GM20431 (cell line): ENCODE data around the gene RBM6.
"Not testable (repeated sequence)": the region's sequence is repeated elsewhere in the genome, so short reads cannot be mapped to it uniquely, and the experiment has no call there.

Experiments used
- in situ Hi-C: fragments of 300-500 bp; cut with MseI, MboI; formaldehyde crosslinking; loops from one replicate; pipeline ENCODE4 v1.15.0; 2020; ENCODE audit warnings: low sequenced_read_pairs; ENCODE audit not compliant: unreplicated experiment

Gene RBM6

DNA sequence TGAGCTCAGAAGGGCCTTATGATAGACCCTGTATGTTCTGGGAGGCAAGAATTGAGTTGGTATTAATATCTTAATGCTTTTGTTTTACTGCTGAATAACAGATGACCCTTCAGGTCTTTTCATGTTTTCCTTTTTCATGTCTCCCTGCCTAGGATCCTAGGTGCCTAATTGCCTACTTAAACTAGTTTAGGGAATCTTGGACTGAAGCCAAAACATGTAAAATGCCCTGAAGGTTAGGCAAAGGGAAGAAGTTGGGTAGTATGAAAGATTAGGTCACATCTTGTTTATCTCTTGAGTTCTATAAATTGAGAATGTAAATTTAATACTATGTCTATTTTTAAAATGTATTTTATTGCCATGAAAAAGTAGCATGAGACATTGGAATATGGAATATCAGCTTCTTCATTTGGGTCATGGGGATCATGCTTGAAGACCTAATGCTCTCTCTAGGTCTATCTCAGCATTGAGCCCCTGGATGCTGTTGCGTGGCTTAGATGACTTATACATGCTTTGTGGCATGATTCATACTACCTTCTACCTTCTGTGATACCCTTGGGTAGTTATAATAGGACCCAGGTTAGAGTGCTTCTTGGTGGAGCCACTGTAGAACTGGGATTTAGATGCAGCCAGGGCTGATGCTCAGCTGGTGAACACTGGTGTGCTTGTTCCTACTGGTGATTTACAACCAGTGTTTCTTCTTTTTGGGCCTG lies 26.4 kb downstream of the RBM6 start:
- in situ Hi-C loops = no loop called here

DNA sequence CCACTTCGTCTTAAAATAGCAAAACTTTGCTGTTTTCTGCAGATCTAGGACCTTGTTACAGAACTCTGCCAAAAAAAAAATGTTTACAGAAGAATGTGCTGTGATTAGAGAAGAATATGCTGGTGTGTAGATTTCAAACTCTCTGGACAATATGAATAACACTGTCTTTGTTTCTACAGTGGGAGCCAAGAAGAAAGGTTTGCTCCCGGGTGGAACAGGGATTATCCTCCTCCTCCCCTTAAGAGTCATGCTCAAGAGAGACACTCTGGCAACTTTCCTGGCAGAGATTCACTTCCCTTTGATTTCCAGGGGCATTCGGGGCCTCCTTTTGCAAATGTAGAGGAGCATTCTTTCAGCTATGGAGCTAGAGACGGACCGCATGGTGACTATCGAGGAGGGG lies 27.3 kb downstream of the RBM6 start:
- in situ Hi-C loops = no loop called here

DNA sequence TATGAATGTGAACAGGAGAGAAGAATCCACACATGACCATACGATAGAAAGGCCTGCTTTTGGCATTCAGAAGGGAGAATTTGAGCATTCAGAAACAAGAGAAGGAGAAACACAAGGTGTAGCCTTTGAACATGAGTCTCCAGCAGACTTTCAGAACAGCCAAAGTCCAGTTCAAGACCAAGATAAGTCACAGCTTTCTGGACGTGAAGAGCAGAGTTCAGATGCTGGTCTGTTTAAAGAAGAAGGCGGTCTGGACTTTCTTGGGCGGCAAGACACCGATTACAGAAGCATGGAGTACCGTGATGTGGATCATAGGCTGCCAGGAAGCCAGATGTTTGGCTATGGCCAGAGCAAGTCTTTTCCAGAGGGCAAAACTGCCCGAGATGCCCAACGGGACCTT lies 28.4 kb downstream of the RBM6 start:
- in situ Hi-C loops = no loop called here

DNA sequence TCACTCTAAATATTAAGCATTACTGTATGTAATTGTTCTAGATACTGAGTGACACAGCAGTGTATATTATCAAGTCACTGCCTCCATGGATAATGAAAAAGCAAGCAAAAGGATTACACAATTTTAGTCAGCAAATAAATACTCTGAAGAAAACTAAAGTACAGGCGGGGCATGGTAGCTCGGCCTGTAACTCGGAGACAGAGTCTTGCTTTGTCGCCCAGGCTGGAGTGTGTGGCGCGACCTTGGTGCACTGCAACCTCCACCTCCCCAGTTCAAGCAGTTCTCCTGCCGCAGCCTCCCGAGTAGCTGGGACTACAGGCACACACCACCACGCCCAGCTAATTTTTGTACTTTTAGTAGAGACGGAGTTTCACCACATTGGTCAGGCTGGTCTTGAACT lies 32.7 kb downstream of the RBM6 start:
- in situ Hi-C loops = no loop called here

DNA sequence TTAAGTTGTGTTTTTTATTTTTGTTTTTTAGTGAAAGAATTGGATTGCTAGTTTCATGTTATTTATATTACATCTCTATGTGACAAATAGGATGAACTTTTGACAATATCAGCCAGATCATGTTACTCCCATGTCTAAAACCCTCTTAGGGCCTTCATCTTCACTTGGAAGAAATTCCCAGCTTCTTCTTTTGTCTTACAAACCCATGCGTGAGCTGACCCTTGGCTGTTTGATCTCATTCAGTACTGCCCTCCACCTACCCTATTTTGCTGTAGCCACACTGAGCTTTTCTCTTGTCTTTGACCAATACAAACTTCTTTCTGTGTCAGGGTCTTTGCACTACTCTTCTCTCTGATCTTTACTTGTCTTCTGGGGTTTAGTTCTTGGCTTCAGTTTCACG lies 37.0 kb downstream of the RBM6 start:
- in situ Hi-C loops = no loop called here

DNA sequence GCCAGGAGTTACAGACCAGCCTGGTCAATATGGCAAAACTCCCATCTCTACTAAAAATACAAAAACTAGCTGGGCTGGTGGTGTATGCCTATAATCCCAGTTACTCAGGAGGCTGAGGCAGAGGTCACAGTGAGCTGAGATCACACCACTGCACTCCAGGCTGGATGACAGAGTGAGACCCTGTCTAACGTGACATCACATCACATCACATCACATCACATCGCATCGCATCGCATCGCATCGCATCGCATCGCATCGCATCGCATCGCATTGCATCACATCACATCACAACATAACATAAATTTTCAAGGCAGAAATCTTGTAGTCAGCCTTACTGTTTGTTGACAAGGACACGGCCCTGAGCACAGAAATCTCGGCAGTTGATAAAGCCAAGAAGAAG lies 44.4 kb downstream of the RBM6 start:
- in situ Hi-C loops = no loop called here

DNA sequence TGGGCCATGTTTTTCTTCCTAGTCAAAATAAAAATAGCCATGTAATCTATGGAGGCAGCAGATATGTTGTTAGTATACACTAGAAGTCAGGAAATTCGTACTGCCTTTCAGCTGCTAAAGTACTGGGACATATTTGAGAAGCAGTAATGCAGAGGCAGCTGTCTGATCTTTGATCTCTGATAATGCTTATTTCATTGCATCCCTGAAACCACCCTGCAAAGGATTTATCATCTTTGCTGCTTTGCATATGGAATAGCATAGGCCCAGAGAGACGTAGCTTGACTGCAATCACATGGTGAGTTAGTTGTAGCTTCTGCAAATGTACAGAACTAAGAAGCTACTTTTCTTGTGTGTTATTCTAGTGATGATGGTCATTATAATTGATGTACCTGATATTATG lies 52.4 kb downstream of the RBM6 start:
- in situ Hi-C loops = no loop called here

DNA sequence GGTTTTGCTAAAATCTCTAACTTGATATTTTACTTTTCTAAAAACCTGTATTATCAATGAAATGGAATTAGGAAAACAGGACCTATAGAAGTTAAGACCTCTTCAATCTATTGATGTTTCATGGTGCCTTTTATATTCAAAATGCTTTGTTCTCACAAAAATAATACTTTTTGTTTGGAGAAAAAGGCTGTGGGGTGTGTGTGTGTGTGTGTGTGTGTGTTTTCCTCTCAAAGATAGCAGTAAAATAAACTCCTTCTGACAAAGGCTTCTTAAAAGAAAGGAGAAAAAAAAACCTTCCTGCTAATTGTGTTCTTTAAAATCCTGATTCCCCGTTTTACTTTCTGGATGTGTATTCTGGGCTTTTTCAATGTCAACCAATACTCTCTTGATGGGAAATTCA lies 54.5 kb downstream of the RBM6 start:
- in situ Hi-C loops = no loop called here

DNA sequence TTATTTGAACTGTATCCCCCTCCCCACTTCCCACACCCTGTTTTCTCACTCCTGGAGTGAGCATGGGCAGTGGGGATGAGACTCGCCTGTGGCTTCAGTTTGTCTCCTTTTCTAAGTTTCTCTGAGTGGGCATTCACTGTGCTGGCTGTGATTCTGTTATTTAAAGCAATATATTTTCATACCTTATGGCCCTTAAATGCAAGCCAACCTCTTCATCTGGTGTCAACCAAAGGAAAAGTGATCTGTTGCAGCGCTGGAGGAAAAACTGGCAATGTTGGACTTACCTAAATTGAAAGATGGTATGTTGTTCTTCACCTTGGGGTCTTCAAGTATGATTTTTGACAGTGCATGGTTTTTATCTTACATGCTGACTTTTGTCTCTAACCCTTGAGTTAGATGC lies 56.1 kb downstream of the RBM6 start:
- in situ Hi-C loops = no loop called here

DNA sequence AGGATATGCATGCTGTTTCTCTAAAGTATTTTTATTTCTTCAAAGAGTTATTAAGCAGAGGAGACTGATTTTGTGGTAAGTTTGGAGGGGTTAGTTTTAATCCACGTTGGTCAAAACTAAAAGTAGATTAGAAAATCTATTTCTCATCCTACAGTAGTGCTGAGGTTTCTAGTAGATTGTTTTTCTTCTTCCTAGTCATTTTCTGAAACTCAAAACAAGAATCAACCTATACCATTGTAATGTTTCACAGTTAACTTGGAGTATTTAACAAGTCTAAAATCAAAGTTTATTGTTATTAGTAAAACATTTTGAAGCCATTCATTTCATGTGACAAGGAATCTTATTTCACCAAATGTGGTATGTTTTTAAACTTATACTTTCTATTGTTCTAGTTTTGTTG lies 57.9 kb downstream of the RBM6 start:
- in situ Hi-C loops = no loop called here

DNA sequence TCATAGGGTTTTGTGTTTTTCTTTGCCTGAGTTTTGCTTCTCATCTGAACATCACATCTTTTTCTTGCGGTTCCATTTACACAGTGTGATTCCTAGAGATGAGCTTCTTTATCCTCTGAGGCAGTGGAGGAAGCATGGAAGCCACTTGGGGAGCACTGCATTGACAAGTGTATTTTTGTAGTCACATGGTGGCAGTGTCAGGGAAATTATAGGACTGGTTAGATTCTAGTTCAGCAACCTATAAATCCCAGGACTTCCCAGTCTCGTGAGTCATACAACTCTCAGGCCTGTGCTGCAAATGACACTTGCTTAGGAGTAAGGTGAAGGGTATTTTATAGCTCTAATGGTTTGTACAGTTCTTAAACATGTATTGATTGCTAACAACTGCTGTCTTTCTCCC lies 58.4 kb downstream of the RBM6 start:
- in situ Hi-C loops = no loop called here

DNA sequence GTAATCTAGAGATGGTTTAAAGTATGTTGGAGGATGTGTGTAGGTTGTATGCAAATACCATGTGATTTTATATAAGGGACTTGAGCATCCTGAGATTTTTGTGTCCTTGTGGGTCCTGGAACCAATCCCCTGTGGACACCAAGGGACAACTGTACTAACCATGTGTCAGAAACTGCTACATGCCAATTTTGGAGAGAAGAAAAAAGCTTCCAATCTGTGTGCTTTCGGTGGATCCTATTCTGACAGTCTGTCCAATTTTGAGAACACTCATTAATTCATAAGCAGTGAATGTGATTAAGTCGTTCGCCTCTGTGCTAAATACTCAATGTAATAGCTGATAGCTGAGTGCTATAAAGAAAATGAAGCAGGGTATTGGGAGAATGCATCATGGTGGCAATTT lies 61.6 kb downstream of the RBM6 start:
- in situ Hi-C loops = no loop called here

DNA sequence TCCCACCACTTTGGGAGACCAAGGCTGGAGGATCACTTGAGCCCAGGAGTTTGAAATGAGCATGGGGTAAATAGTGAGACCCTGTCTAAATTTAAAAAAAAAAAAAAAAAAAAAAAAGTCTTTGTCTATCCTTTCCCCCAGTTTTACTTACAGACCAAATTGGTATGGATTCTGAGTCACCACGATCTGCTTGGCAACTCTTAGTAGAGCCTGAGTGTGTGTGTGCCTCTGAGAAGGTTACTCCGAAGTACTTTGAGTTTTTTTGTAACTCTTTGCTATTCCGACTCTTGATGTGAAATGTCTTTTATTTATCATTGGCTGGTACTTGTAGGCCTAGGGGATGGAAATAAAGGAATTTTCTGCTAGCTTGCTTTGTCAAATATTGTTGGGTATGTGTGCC lies 63.3 kb downstream of the RBM6 start:
- in situ Hi-C loops = no loop called here

DNA sequence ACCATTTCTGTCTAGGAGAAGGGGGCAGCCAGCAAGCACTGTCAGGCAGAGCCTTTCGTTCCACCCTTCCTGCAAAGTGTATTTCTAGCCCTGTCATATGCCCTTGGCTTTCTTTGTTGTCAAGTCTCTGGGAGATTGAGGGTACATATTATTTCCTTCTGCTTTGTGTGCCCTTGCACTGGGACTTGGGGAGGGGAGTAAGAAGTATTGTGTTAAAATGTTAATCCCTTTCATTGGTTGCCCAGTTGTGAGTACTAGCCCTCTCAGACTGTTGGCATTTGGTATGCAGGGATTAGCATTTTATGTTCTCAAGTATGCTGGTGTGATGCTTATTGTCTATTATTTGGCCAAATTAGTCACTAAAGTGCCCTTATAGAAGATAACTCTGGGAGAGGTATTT lies 63.9 kb downstream of the RBM6 start:
- in situ Hi-C loops = no loop called here

DNA sequence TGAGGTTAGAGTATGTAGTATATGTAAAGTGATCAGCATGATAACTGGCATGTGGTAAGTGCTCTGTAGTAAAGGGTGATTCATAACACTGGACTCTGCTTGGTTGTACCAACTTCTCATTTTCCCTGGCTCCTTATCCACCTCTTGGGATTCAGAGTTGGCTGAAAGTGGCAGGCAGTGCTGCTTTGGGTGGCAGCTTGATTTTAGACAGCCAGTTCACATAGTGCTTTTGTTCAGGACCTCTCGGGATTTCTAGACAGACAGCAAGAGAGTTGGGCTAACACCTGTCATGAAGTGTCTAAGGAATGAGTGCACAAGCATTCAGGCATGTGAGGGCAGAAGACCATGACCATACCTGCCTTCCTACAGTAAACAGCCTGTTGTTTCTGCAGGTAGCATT lies 69.0 kb downstream of the RBM6 start:
- in situ Hi-C loops = no loop called here

DNA sequence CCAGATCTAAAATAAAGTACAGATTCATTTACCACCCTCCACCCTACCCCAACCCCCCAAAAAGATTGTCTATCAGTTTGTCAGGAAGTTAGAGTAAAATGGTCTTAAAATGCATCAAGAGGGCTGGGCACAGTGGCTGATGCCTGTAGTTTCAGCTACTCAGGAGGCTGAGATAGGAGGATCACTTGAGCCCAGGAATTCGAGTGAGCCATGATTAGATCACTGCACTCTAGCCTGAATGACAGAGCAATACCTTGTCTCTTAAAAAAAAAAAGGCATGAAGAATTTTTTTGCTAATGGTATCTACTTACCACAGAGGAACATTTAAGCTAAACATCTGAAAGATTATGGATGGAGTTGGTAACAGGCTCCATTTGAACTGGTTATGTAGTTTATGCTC lies 71.0 kb downstream of the RBM6 start:
- in situ Hi-C loops = no loop called here

DNA sequence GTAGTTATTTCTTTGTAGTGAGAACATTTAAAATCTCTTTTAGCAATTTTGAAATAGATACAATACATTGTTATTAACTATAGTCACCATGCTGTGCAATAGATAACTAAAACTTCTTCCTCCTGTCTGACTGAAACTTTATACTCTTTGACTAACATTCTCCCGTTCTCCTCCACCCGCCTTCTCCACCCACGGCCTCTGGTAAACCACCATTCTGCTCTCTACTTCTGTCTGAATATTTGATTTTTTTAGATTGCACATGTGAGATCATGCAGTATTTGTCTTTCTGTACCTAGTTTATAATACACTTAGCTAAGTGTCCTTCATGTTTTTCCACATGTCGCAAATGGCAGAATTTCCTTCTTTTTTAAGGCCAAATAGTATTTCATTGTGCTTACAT lies 76.0 kb downstream of the RBM6 start:
- in situ Hi-C loops = no loop called here

DNA sequence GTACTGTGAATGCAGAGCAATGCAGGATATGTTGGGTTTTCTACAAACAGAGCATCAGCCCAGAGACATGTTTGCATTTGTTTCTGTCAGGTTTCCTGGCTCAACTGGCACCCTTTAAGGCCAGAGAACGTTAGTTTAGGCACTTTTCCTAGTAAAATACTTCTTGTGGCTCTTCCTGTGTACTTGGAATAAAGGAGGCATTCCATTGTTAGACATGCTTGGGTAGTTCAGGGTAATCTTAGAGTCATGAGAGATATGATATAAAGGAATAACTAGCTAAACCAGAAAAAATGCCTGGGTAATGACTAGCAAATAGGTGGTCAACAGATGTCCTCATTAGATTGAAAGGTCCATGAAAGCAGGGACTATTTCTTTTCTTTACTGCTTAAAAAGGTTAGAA lies 88.4 kb downstream of the RBM6 start:
- in situ Hi-C loops = no loop called here

DNA sequence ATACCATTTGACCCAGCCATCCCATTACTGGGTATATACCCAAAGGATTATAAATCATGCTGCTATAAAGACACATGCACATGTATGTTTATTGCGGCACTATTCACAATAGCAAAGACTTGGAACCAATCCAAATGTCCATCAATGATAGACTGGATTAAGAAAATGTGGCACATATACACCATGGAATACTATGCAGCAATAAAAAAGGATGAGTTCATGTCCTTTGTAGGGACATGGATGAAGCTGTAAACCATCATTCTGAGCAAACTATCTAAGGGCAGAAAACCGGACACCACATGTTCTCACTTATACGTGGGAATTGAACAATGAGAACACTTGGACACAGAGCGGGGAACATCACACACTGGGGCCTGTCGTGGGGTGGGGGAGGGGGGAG lies 91.3 kb downstream of the RBM6 start:
- in situ Hi-C loops = not testable (repeated sequence)

DNA sequence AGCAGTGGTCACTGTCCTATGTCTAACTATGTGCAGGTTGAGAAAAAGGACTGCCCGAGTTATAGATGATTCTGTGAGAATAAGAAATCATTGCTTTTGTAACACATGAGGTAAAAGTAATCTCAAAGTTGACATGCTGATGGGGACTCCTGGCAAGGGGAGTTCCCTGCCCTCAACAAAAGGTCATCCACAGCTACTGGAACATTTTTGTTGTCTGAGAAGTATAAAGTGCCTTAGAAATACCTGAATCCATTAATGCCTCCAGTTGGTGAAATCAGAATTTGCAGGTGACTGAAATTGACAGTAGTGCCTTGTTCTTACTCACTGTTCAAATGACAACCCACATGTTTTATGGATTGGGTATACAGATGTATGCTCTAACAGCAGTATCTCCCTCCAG lies 105.0 kb downstream of the RBM6 start:
- in situ Hi-C loops = no loop called here

DNA sequence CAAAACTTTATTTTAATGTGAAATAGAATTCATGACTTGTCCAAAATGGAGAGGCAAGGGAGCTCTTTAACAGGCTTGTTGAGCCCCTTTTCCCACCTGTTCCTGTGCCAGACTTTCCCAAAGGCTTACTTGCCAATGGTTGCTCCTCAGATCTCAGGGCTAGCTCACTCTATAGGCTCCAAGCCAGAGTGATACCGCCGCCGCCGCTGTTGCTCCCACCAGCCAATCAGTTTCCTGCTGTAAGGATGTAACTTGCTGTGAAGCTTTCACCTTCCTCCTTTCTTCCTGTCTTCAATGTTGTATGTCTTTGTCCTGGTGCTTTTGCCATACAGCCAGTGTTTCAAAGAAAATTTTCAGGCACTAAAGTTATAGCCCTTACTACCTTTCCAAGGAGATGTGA lies 107.5 kb downstream of the RBM6 start:
- in situ Hi-C loops = no loop called here

DNA sequence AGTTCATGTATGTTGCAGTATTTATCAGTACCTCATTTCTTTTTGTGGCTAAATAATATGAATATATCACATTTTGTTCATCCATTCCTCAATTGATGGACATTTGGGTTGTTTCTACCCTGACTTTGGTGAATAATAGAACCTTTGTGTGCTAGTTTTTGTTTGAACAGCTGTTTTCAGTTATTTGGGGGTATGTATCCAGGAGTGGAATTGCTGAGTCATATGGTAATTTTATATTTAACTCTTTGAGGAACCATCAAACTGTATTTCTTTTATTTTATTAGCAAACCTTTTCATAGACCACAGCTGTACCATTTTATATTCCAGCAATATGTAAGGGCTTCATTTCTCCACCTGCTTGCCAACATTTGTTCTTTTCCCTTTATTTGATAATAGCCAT lies 110.4 kb downstream of the RBM6 start:
- in situ Hi-C loops = no loop called here

DNA sequence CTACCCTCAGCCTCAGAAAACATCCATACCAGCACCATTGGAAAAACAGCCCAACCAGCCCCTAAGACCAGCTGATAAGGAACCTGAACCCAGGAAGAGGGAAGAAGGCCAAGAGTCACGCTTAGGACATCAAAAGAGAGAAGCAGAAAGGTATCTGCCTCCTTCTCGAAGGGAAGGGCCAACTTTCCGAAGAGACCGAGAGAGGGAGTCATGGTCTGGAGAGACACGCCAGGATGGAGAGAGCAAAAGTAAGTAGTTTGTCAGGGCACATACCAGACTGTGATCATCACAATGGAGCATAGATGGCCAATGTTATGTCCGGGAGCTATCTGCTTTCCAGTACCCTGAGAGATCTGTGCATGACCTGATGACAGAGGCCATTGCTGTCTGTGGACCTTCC lies 117.8 kb downstream of the RBM6 start:
- in situ Hi-C loops = no loop called here
